Body of pancreas (tissue), 4 donors: ENCODE measurements around the gene RFX1.

Experiments
- CTCF ChIP-seq, 7 experiments: fragments of 450-650 bp in 4 of 7; fragments of 200-600 bp in 3 of 7; sonication (generic) in 3 of 7; IDR thresholded peaks; one replicate each; pipeline ENCODE4 v1.5.1; 2016 to 2019; ENCODE audit warnings: antibody characterized with exemption in 7 of 7
- POLR2A ChIP-seq, 3 donors: fragments of 450-650 bp; IDR thresholded peaks; one replicate each; pipeline ENCODE4 v1.6.1; 2016; ENCODE audit warnings: antibody characterized with exemption in 3 of 3, mild to moderate bottlenecking in 2 of 3

GRCh38 chr19:13977803-13978202 lies 28.3 kb downstream of the RFX1 start:
- TF ChIP-seq CTCF (IDR thresholded peaks at IDR 0.05) (no peak), POLR2A (IDR thresholded peaks at IDR 0.05) (no peak)
